GM19397 (cell line): Measurements from ENCODE around the gene DNPH1.

Experiments used
- ATAC-seq: cut with Tn5 transposase; IDR thresholded peaks from one replicate; pipeline ENCODE4 v1.9.1; 2021; ENCODE audit warnings: mild to moderate bottlenecking, moderate library complexity; ENCODE audit not compliant: unreplicated experiment

DNPH1 gene

GRCh38 chr6:43264599-43265145 lies 35.4 kb upstream of the DNPH1 start:
- ATAC-seq, result no peak

- peak; percentile 57 for ATAC-seq
These were observed 34.3 kb upstream of the DNPH1 start for GRCh38 chr6:43263314-43264178.

- no peak for ATAC-seq
These were observed 33.6 kb upstream of the DNPH1 start for GRCh38 chr6:43262780-43263313.

GRCh38 chr6:43262000-43262779 lies 32.9 kb upstream of the DNPH1 start:
- ATAC-seq, result no peak

- ATAC-seq, result no peak
These were observed 31.9 kb upstream of the DNPH1 start for GRCh38 chr6:43261198-43261597.

GRCh38 chr6:43260791-43261190 lies 31.5 kb upstream of the DNPH1 start:
- ATAC-seq, result no peak

- no peak for ATAC-seq
These were observed 29.8 kb upstream of the DNPH1 start for GRCh38 chr6:43258807-43259686.

GRCh38 chr6:43258180-43258579 lies 28.9 kb upstream of the DNPH1 start:
- ATAC-seq, result no peak

- no peak for ATAC-seq
These were observed 28.3 kb upstream of the DNPH1 start for GRCh38 chr6:43257367-43258145.

- ATAC-seq, result no peak
These were observed 27.5 kb upstream of the DNPH1 start for GRCh38 chr6:43256670-43257366.

GRCh38 chr6:43255408-43256054 lies 26.2 kb upstream of the DNPH1 start:
- ATAC-seq, result no peak

GRCh38 chr6:43254846-43255245 lies 25.6 kb upstream of the DNPH1 start:
- no peak for ATAC-seq

GRCh38 chr6:43254138-43254817 lies 25.0 kb upstream of the DNPH1 start:
- ATAC-seq, result no peak

GRCh38 chr6:43253401-43253800 lies 24.1 kb upstream of the DNPH1 start:
- ATAC-seq, result no peak

GRCh38 chr6:43250992-43251373 lies 21.7 kb upstream of the DNPH1 start:
- no peak for ATAC-seq

GRCh38 chr6:43248791-43249190 lies 19.5 kb upstream of the DNPH1 start:
- no peak for ATAC-seq

- no peak for ATAC-seq
These were observed 18.8 kb upstream of the DNPH1 start for GRCh38 chr6:43248101-43248500.
